Measurements from ENCODE around the gene ARMH4.
A peak's percentile ranks its signal among the peaks of the same experiment; 100 is the strongest.
"Not testable (repeated sequence)": the region's sequence is repeated elsewhere in the genome, so short reads cannot be mapped to it uniquely, and the experiment has no call there.

ARMH4 gene

DNA sequence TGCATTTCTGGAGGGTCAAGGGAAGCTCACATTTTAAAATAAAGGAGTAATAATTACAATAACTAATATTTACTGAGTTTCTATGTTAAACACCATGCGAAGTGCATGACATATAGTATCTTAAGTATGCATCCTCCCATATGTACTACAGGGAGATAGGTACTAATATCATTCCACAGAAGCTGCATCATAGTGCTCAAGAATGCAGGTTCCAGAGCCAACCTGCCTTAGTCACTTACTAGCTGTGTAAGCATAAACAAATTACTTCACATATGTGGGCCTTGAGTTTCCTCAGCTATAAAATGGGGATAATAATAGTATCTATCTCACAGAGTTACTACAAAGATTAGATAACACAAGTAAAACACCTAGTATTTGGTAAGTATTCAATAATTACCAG, 18.3 kb downstream of the ARMH4 start:
- no peak for DNase-seq
- Mint-ChIP-seq H3K27me3 (peaks cover 14 to 27% of the 10 kb centered on the region in 2 donors), H3K9me3 (no peaks in the 10 kb centered on the region), H3K4me3 (no peak overlapping the region), H3K27ac (no peak overlapping the region), H3K4me1 (ENCODE audit: low read depth in 2 of 2) (no peaks in the 10 kb centered on the region), H3K36me3 (ENCODE audit: insufficient read depth) (no peaks in the 10 kb centered on the region)
- no peak for ATAC-seq (replicated peaks)

DNA sequence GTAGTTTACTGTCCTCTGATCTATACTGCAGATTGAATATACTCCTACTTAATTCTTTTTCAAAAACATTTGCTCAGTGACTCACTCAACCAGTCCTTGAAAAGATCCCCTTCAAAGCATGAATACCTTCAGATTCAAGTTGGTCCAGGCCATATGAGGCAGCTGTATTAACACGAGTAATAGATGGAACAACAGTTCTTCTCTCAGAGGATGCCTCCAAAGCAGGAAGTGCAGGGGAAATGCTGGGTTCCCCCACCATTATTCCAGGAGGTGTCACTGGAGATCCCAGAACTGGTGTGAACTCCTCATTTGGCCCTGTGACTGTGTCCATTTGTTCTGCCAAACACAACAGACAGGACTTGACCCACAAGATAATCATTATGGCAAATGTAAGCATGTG, 20.6 kb downstream of the ARMH4 start:
- no peaks in the 10 kb centered on the region for H3K9me3 Mint-ChIP-seq
- no peak for DNase-seq
- no peaks in the 10 kb centered on the region for H3K36me3 Mint-ChIP-seq (ENCODE audit: insufficient read depth)
- no peak for ATAC-seq (replicated peaks)
- H3K27me3 Mint-ChIP-seq, result peaks cover 6 to 31% of the 10 kb centered on the region in 2 donors
- no peak overlapping the region for H3K27ac Mint-ChIP-seq
- H3K4me3 Mint-ChIP-seq, result no peak overlapping the region
- H3K4me1 Mint-ChIP-seq (ENCODE audit: low read depth in 2 of 2), result no peaks in the 10 kb centered on the region

- Mint-ChIP-seq H3K9me3 (peaks cover 5 to 6% of the 10 kb centered on the region in 2 donors), H3K4me3 (no peak overlapping the region), H3K36me3 (ENCODE audit: insufficient read depth) (peaks cover 3% of the 10 kb centered on the region), H3K27ac (no peak overlapping the region), H3K4me1 (ENCODE audit: low read depth in 2 of 2) (no peaks in the 10 kb centered on the region), H3K27me3 (peaks cover 16 to 43% of the 10 kb centered on the region in 2 donors)
- ATAC-seq (replicated peaks) (no peak), DNase-seq (no peak)
Measured at GRCh38 chr14:58130116-58130782, 21.8 kb downstream of the ARMH4 start.

DNA sequence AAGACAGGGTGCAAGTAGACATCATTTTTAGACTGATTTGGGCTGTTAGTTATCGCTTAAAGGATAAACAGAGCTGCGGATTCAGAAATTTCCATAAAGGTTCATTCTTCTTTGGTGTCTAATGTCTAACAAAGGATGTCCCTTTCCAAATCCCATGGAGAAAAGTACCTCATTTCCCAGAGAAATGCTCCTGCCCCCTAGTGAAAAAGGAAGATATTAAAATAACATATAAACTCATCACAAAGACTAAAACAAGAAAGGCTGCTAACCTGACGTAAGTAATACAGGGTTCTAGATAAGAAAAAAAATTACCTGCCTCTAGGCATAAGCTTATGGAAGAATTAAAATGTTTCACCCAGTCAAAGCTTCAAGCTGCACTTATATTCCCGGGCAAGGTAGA, 22.8 kb downstream of the ARMH4 start:
- DNase-seq, result no peak
- Mint-ChIP-seq H3K9me3 (peaks cover 6 to 7% of the 10 kb centered on the region in 2 donors), H3K27ac (no peak overlapping the region), H3K4me3 (no peak overlapping the region), H3K27me3 (peaks cover 16 to 48% of the 10 kb centered on the region in 2 donors), H3K36me3 (ENCODE audit: insufficient read depth) (peaks cover 3% of the 10 kb centered on the region), H3K4me1 (ENCODE audit: low read depth in 2 of 2) (no peaks in the 10 kb centered on the region)
- ATAC-seq (replicated peaks), result no peak

GRCh38 chr14:58128416-58128815, 23.6 kb downstream of the ARMH4 start:
- DNase-seq, result no peak
- H3K36me3 Mint-ChIP-seq (ENCODE audit: insufficient read depth), result peaks cover 3% of the 10 kb centered on the region
- no peak for ATAC-seq (replicated peaks)
- H3K4me1 Mint-ChIP-seq (ENCODE audit: low read depth in 2 of 2), result no peaks in the 10 kb centered on the region
- H3K27ac Mint-ChIP-seq, result no peak overlapping the region
- H3K4me3 Mint-ChIP-seq, result no peak overlapping the region
- peaks cover 16 to 48% of the 10 kb centered on the region in 2 donors for H3K27me3 Mint-ChIP-seq
- H3K9me3 Mint-ChIP-seq, result peaks cover 6 to 7% of the 10 kb centered on the region in 2 donors

DNA sequence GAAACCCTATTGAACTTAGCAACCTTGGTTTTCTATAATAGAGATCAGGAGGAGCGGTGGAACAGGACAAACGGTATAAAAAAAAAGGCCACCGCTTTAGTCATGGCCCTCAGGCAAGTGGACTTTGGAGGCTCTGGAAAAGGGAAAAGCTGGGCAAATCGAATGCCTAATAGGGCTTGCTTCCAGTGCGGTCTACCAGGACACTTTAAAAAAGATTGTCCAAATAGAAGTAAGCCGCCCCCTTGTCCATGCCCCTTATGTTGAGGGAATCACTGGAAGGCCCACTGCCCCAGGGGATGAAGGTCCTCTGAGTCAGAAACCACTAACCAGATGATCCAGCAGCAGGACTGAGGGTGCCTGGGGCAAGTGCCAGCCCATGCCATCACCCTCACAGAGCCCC, 29.5 kb downstream of the ARMH4 start:
- H3K36me3 Mint-ChIP-seq (ENCODE audit: insufficient read depth); H3K27ac Mint-ChIP-seq; H3K4me1 Mint-ChIP-seq (ENCODE audit: low read depth in 2 of 2); H3K9me3 Mint-ChIP-seq; DNase-seq; H3K4me3 Mint-ChIP-seq; ATAC-seq (replicated peaks): not testable (repeated sequence)
- peaks cover 40 to 51% of the 10 kb centered on the region in 2 donors for H3K27me3 Mint-ChIP-seq

- DNase-seq (no peak), ATAC-seq (replicated peaks) (no peak)
- Mint-ChIP-seq H3K4me1 (ENCODE audit: low read depth in 2 of 2) (no peaks in the 10 kb centered on the region), H3K36me3 (ENCODE audit: insufficient read depth) (peaks cover 7% of the 10 kb centered on the region), H3K9me3 (peaks cover 6 to 7% of the 10 kb centered on the region in 2 donors), H3K27me3 (peaks cover 40 to 46% of the 10 kb centered on the region in 2 donors), H3K27ac (no peak overlapping the region), H3K4me3 (no peak overlapping the region)
Measured at GRCh38 chr14:58121530-58122186, 30.4 kb downstream of the ARMH4 start.

DNA sequence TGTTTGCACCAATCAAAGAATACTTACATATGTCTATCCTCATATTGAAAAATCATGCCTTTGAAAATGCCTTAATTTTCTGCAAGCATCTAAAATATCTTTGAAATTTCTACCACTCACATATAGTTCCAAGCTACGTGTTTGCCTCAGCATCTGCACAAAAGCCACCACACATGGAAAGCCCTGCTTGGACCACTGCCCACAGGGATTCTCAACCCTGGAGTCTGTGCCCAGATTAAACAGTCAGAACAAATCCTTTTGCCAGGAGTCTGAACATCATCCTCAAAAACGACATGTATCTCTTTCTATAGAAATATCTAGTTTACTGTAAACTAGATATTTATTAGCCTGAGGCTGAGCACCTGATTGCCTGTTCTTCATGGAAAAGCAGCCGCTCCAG, 32.6 kb downstream of the ARMH4 start:
- H3K4me3 Mint-ChIP-seq, result no peak overlapping the region
- no peaks in the 10 kb centered on the region for H3K4me1 Mint-ChIP-seq (ENCODE audit: low read depth in 2 of 2)
- peaks cover 4% of the 10 kb centered on the region for H3K36me3 Mint-ChIP-seq (ENCODE audit: insufficient read depth)
- ATAC-seq (replicated peaks) (no peak), DNase-seq (no peak)
- no peaks in the 10 kb centered on the region for H3K9me3 Mint-ChIP-seq
- H3K27me3 Mint-ChIP-seq, result peaks cover 29 to 49% of the 10 kb centered on the region in 2 donors
- no peak overlapping the region for H3K27ac Mint-ChIP-seq

GRCh38 chr14:58118097-58118815, 33.8 kb downstream of the ARMH4 start:
- Mint-ChIP-seq H3K9me3 (no peaks in the 10 kb centered on the region), H3K27ac (no peak overlapping the region), H3K36me3 (ENCODE audit: insufficient read depth) (peaks cover 4% of the 10 kb centered on the region), H3K27me3 (peaks cover 29 to 58% of the 10 kb centered on the region in 2 donors), H3K4me1 (ENCODE audit: low read depth in 2 of 2) (no peaks in the 10 kb centered on the region), H3K4me3 (no peak overlapping the region)
- ATAC-seq (replicated peaks) (no peak), DNase-seq (no peak)

- no peaks in the 10 kb centered on the region for H3K36me3 Mint-ChIP-seq (ENCODE audit: insufficient read depth)
- no peak overlapping the region for H3K27ac Mint-ChIP-seq
- DNase-seq (no peak), ATAC-seq (replicated peaks) (no peak)
- no peaks in the 10 kb centered on the region for H3K9me3 Mint-ChIP-seq
- peaks cover 25 to 30% of the 10 kb centered on the region in 2 donors for H3K27me3 Mint-ChIP-seq
- no peak overlapping the region for H3K4me3 Mint-ChIP-seq
- H3K4me1 Mint-ChIP-seq (ENCODE audit: low read depth in 2 of 2), result peaks cover 0 to 3% of the 10 kb centered on the region in 2 donors
Measured at GRCh38 chr14:58109744-58110143, 42.3 kb downstream of the ARMH4 start.

DNA sequence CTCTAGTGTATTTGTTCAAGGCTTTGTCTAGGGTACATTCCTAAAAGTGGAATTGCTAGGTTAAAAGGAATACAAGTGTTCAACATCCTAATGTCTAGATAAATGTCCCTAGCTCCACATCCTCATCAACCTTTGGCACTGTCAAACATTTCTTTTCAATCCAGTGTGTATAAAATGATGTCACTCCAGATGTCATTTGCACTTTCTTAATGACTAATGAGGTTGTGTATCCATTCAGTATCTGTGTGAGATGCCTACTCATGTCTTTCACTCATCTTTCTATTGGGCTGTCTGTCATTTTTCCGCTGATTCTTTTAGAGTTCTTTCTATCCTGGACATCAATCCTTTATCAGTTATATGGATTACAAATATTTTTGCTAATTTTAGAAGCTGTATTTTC, 43.3 kb downstream of the ARMH4 start:
- H3K4me1 Mint-ChIP-seq (ENCODE audit: low read depth in 2 of 2), result peaks cover 0 to 3% of the 10 kb centered on the region in 2 donors
- H3K9me3 Mint-ChIP-seq, result no peaks in the 10 kb centered on the region
- H3K27ac Mint-ChIP-seq, result no peak overlapping the region
- DNase-seq (no peak), ATAC-seq (replicated peaks) (no peak)
- peaks cover 31 to 34% of the 10 kb centered on the region in 2 donors for H3K27me3 Mint-ChIP-seq
- no peaks in the 10 kb centered on the region for H3K36me3 Mint-ChIP-seq (ENCODE audit: insufficient read depth)
- H3K4me3 Mint-ChIP-seq, result no peak overlapping the region

GRCh38 chr14:58107947-58108552, 44.0 kb downstream of the ARMH4 start:
- no peaks in the 10 kb centered on the region for H3K36me3 Mint-ChIP-seq (ENCODE audit: insufficient read depth)
- DNase-seq, result peak; percentile 12 to 18 (median 17)
- ATAC-seq (replicated peaks), result peak; percentile 42

DNA sequence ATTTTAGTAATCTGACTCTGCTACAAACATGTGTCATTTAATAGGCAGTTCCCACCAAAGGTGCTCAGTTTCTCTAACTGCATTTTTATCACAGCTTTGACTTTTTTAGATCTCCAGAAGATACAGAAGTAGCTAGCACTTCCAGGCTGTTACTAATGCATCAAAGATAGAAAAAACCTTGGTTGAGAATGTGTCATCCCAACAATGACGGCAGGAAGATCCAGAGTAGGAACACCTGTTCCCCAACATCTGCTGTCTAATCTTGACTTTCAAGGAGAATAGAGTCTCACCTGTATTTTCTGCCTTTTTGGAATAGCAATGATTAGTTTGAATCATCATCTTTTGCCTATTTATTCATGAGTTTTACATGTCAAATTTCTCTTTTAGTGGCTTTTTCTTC, 45.0 kb downstream of the ARMH4 start:
- no peaks in the 10 kb centered on the region for H3K36me3 Mint-ChIP-seq (ENCODE audit: insufficient read depth)
- ATAC-seq (replicated peaks) (no peak), DNase-seq (no peak)
- H3K9me3 Mint-ChIP-seq, result no peaks in the 10 kb centered on the region
- peaks cover 26 to 34% of the 10 kb centered on the region in 2 donors for H3K27me3 Mint-ChIP-seq
- no peak overlapping the region for H3K4me3 Mint-ChIP-seq
- H3K27ac Mint-ChIP-seq, result no peak overlapping the region
- peaks cover 0 to 3% of the 10 kb centered on the region in 2 donors for H3K4me1 Mint-ChIP-seq (ENCODE audit: low read depth in 2 of 2)

More at GRCh38 chr14:58107947-58108552, 44.0 kb downstream of the ARMH4 start:
- Mint-ChIP-seq H3K27ac (no peak overlapping the region), H3K9me3 (no peaks in the 10 kb centered on the region), H3K4me1 (ENCODE audit: low read depth in 2 of 2) (peaks cover 0 to 3% of the 10 kb centered on the region in 2 donors), H3K27me3 (peaks cover 26 to 34% of the 10 kb centered on the region in 2 donors), H3K4me3 (no peak overlapping the region)

All from effector memory CD8-positive, alpha-beta T cell (primary cell).